Measurements from ENCODE around the gene PDZK1. TPM values are rescaled to one million over a fixed set of nuclear protein-coding genes. Genes with fewer than 3 reads are reported as not detected.
A peak's percentile ranks its signal among the peaks of the same experiment; 100 is the strongest.
"Not testable (repeated sequence)": the region's sequence is repeated elsewhere in the genome, so short reads cannot be mapped to it uniquely, and the experiment has no call there.

Gene PDZK1
- total and polyA plus RNA-seq, 7 experiments from 2014 or later: 0.09 to 0.53 (median 0.17) TPM; not detected in 4

- DNase-seq (no peak), ATAC-seq (no peak)
- H3K4me1 ChIP-seq (ENCODE audit: control insufficient read depth in 2 of 2, insufficient read depth in 2 of 2, low read length in 2 of 2): peaks cover 4 to 18% of the 10 kb centered on the region in 2 donors
Observed at GRCh38 chr1:145720556-145720877, 13.3 kb upstream of the PDZK1 start.

GRCh38 chr1:145719230-145720079, 12.3 kb upstream of the PDZK1 start, which contains the start of gene CD160:
TSS of gene CD160 (plus strand) at chr1:145719499. CDS start at chr1:145728328, 8,829 bp downstream.
- Mint-ChIP-seq H3K36me3 (no peaks in the 10 kb centered on the region), H3K9me3 (no peaks in the 10 kb centered on the region), H3K4me1 (peaks cover 3 to 33% (median 9%) of the 10 kb centered on the region in 7 donors), H3K4me3 (peak within 1 kb of the TSS in 2 of 10 donors; percentile 60 to 83), H3K27ac (peak within 1 kb of the TSS in 1 of 9 donors; percentile 1), H3K27me3 (peaks cover 15 to 31% (median 27%) of the 10 kb centered on the region in 5 donors)
- ATAC-seq (no peak), DNase-seq (no peak)
- Histone ChIP-seq H3K27me3 (ENCODE audit: control insufficient read depth in 2 of 2, insufficient read depth in 2 of 2, low read length in 2 of 2) (no peaks in the 10 kb centered on the region), H3K27ac (ENCODE audit: low read depth, low read length) (no peak within 1 kb of the TSS), H3K36me3 (ENCODE audit: control insufficient read depth in 2 of 3, insufficient read depth in 3 of 3, low read length in 3 of 3) (no peaks in the 10 kb centered on the region), H3K9me3 (ENCODE audit: control insufficient read depth in 2 of 3, low read length in 3 of 3) (no peaks in the 10 kb centered on the region), H3K4me3 (ENCODE audit: low read length) (no peak within 1 kb of the TSS), H3K4me1 (ENCODE audit: control insufficient read depth in 2 of 2, insufficient read depth in 2 of 2, low read length in 2 of 2) (peaks cover 4 to 18% of the 10 kb centered on the region in 2 donors)
- POLR2A ChIA-PET: no interaction called here
- intact Hi-C loops (cut with micrococcal nuclease): loop anchor here in 1 of 2 donors (10.0 kb wide), 1 partner anchor 125 kb away; no protein-coding TSS in a partner anchor
- CTCF ChIA-PET: no interaction called here

More at GRCh38 chr1:145720556-145720877, 13.3 kb upstream of the PDZK1 start:
- ChIA-PET CTCF (interaction anchor here (0.6 to 1.1 kb wide), 5 partner anchors 9 to 110 kb away, joined by 3 to 4 read pairs (median 3); no protein-coding TSS in a partner anchor), POLR2A (interaction anchor here (1.0 kb wide), 1 partner anchor 104 kb away, joined by 3 read pairs; the partner anchor contains the start of genes POLR3C and RNF115)
- Mint-ChIP-seq H3K4me1 (peaks cover 3 to 28% (median 9%) of the 10 kb centered on the region in 7 donors), H3K36me3 (no peaks in the 10 kb centered on the region), H3K9me3 (no peaks in the 10 kb centered on the region), H3K27ac (no peak overlapping the region), H3K4me3 (peak overlapping the region in 7 of 10 donors; percentile 60 to 83 (median 76)), H3K27me3 (peaks cover 15 to 31% (median 27%) of the 10 kb centered on the region in 5 donors)
- no peaks in the 10 kb centered on the region for H3K27me3 ChIP-seq (ENCODE audit: control insufficient read depth in 2 of 2, insufficient read depth in 2 of 2, low read length in 2 of 2)
- H3K9me3 ChIP-seq (ENCODE audit: control insufficient read depth in 2 of 3, low read length in 3 of 3): no peaks in the 10 kb centered on the region
- no peak overlapping the region for H3K27ac ChIP-seq (ENCODE audit: low read depth, low read length)
- H3K36me3 ChIP-seq (ENCODE audit: control insufficient read depth in 2 of 3, insufficient read depth in 3 of 3, low read length in 3 of 3): no peaks in the 10 kb centered on the region
- intact Hi-C loops (cut with micrococcal nuclease): loop anchor here in 1 of 2 donors (10.0 kb wide), 1 partner anchor 126 kb away; no protein-coding TSS in a partner anchor
- H3K4me3 ChIP-seq (ENCODE audit: low read length): peak overlapping the region; percentile 60

DNA sequence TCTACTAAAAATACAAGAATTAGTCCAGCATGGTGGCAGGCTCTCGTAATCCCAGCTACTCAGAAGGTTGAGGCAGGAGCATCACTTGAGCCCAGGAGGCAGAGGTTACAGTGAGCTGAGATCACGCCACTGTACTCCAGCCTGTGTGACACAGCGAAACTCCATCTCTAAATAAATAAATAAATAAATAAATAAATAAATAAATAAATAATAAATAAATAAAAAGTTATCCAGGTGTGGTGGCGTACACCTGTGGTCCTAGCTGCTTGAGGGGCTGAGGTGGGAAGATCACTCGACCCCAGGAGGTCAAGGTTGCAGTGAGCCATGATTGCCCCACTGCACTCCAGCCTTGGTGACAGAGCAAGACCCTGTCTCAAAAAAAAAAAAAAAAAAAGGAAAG, 11.3 kb upstream of the PDZK1 start:
- H3K4me3 Mint-ChIP-seq, ATAC-seq: not testable (repeated sequence)

DNA sequence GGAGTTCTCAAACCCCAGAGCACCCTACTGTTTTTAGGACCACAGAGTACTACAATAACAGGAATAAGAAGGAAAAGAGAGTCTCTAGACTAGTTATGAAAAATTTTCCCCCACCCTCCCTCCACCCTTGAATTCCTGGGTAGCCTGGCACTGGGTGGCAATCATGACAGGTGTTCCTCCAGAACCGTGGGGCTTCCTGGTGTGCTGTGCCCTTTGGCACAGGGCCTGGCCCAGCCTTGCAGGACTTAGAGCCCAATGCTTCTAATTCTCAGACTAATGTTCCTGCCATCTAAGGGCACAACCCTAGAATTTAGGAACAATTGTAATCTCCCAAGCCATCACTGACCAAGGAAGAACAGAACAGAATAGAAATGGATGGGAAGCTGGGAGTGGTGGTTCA, 10.7 kb upstream of the PDZK1 start:
- no peak overlapping the region for H3K27ac Mint-ChIP-seq
- H3K36me3 Mint-ChIP-seq: no peaks in the 10 kb centered on the region
- POLR2A ChIA-PET: no interaction called here

More for the DNA sequence above, 11.3 kb upstream of the PDZK1 start:
- H3K27ac ChIP-seq (ENCODE audit: low read depth, low read length); H3K9me3 ChIP-seq (ENCODE audit: control insufficient read depth in 2 of 3, low read length in 3 of 3); H3K9me3 Mint-ChIP-seq; POLR2A ChIA-PET; H3K36me3 Mint-ChIP-seq; H3K27ac Mint-ChIP-seq; H3K27me3 ChIP-seq (ENCODE audit: control insufficient read depth in 2 of 2, insufficient read depth in 2 of 2, low read length in 2 of 2); DNase-seq; H3K36me3 ChIP-seq (ENCODE audit: control insufficient read depth in 2 of 3, insufficient read depth in 3 of 3, low read length in 3 of 3); intact Hi-C loops (cut with micrococcal nuclease); CTCF ChIA-PET; H3K4me3 ChIP-seq (ENCODE audit: low read length): not testable (repeated sequence)
- Mint-ChIP-seq H3K4me1 (peaks cover 3 to 33% (median 9%) of the 10 kb centered on the region in 7 donors), H3K27me3 (peaks cover 15 to 31% (median 27%) of the 10 kb centered on the region in 5 donors)
- H3K4me1 ChIP-seq (ENCODE audit: control insufficient read depth in 2 of 2, insufficient read depth in 2 of 2, low read length in 2 of 2): peaks cover 4 to 18% of the 10 kb centered on the region in 2 donors

GRCh38 chr1:145716641-145717345, 9.6 kb upstream of the PDZK1 start:
- DNase-seq (no peak), ATAC-seq (no peak)
- H3K27me3 Mint-ChIP-seq: peaks cover 9 to 25% (median 17%) of the 10 kb centered on the region in 5 donors
- H3K4me1 Mint-ChIP-seq: peaks cover 3 to 32% (median 9%) of the 10 kb centered on the region in 7 donors
- H3K27me3 ChIP-seq (ENCODE audit: control insufficient read depth in 2 of 2, insufficient read depth in 2 of 2, low read length in 2 of 2): no peaks in the 10 kb centered on the region
- intact Hi-C loops (cut with micrococcal nuclease): no loop called here
- no peaks in the 10 kb centered on the region for H3K36me3 Mint-ChIP-seq
- ChIA-PET CTCF (no interaction called here), POLR2A (no interaction called here)
- H3K36me3 ChIP-seq (ENCODE audit: control insufficient read depth in 2 of 3, insufficient read depth in 3 of 3, low read length in 3 of 3): no peaks in the 10 kb centered on the region
- no peak overlapping the region for H3K27ac Mint-ChIP-seq
- no peak overlapping the region for H3K27ac ChIP-seq (ENCODE audit: low read depth, low read length)
- H3K4me3 Mint-ChIP-seq: no peak overlapping the region
- no peaks in the 10 kb centered on the region for H3K9me3 ChIP-seq (ENCODE audit: control insufficient read depth in 2 of 3, low read length in 3 of 3)
- no peak overlapping the region for H3K4me3 ChIP-seq (ENCODE audit: low read length)
- no peaks in the 10 kb centered on the region for H3K9me3 Mint-ChIP-seq
- peaks cover 4 to 18% of the 10 kb centered on the region in 2 donors for H3K4me1 ChIP-seq (ENCODE audit: control insufficient read depth in 2 of 2, insufficient read depth in 2 of 2, low read length in 2 of 2)

More for the DNA sequence above, 10.7 kb upstream of the PDZK1 start:
- Histone ChIP-seq H3K4me1 (ENCODE audit: control insufficient read depth in 2 of 2, insufficient read depth in 2 of 2, low read length in 2 of 2) (peaks cover 4 to 18% of the 10 kb centered on the region in 2 donors), H3K36me3 (ENCODE audit: control insufficient read depth in 2 of 3, insufficient read depth in 3 of 3, low read length in 3 of 3) (no peaks in the 10 kb centered on the region), H3K9me3 (ENCODE audit: control insufficient read depth in 2 of 3, low read length in 3 of 3) (no peaks in the 10 kb centered on the region), H3K27me3 (ENCODE audit: control insufficient read depth in 2 of 2, insufficient read depth in 2 of 2, low read length in 2 of 2) (no peaks in the 10 kb centered on the region), H3K27ac (ENCODE audit: low read depth, low read length) (no peak overlapping the region), H3K4me3 (ENCODE audit: low read length) (no peak overlapping the region)
- ATAC-seq (no peak), DNase-seq (no peak)
- Mint-ChIP-seq H3K4me3 (no peak overlapping the region), H3K27me3 (peaks cover 15 to 31% (median 24%) of the 10 kb centered on the region in 5 donors), H3K4me1 (peaks cover 3 to 33% (median 9%) of the 10 kb centered on the region in 7 donors), H3K9me3 (no peaks in the 10 kb centered on the region)
- intact Hi-C loops (cut with micrococcal nuclease): no loop called here
- CTCF ChIA-PET: no interaction called here

GRCh38 chr1:145714524-145715111, 7.5 kb upstream of the PDZK1 start:
- no peak for DNase-seq
- H3K27ac ChIP-seq (ENCODE audit: low read depth, low read length): no peak overlapping the region
- Mint-ChIP-seq H3K27me3 (peaks cover 0 to 11% (median 6%) of the 10 kb centered on the region in 5 donors), H3K36me3 (no peaks in the 10 kb centered on the region), H3K27ac (no peak overlapping the region), H3K4me1 (peaks cover 0 to 24% (median 0%) of the 10 kb centered on the region in 7 donors), H3K9me3 (no peaks in the 10 kb centered on the region), H3K4me3 (no peak overlapping the region)
- ATAC-seq: no peak
- POLR2A ChIA-PET: no interaction called here
- peaks cover 0 to 11% of the 10 kb centered on the region in 2 donors for H3K4me1 ChIP-seq (ENCODE audit: control insufficient read depth in 2 of 2, insufficient read depth in 2 of 2, low read length in 2 of 2)
- no peaks in the 10 kb centered on the region for H3K36me3 ChIP-seq (ENCODE audit: control insufficient read depth in 2 of 3, insufficient read depth in 3 of 3, low read length in 3 of 3)
- CTCF ChIA-PET: no interaction called here
- intact Hi-C loops (cut with micrococcal nuclease): no loop called here
- no peaks in the 10 kb centered on the region for H3K27me3 ChIP-seq (ENCODE audit: control insufficient read depth in 2 of 2, insufficient read depth in 2 of 2, low read length in 2 of 2)
- H3K4me3 ChIP-seq (ENCODE audit: low read length): no peak overlapping the region
- no peaks in the 10 kb centered on the region for H3K9me3 ChIP-seq (ENCODE audit: control insufficient read depth in 2 of 3, low read length in 3 of 3)

Measured in naive thymus-derived CD4-positive, alpha-beta T cell (primary cell).